Adrenal gland (tissue), 12 donors: ENCODE data around the gene NOS1. TPM values are rescaled to one million over a fixed set of nuclear protein-coding genes. Genes with fewer than 3 reads are reported as not detected.

Experiments used
- DNase-seq, 7 donors: peaks; one replicate each; pipeline ENCODE4 v3.0.0-alpha.2; 2019 to 2020
- H3K27ac ChIP-seq, 5 donors: fragments of 200-600 bp; sonication (generic) in 4 of 5; 1 replicate in 3 of 5; 2 replicates in 2 of 5; pipeline versions ENCODE4 v1.5.1 to v1.8.0; 2016 to 2020; ENCODE audit warnings: mild to moderate bottlenecking in 1 of 5
- H3K27me3 ChIP-seq: fragments of 200-600 bp; 2 replicates; pipeline ENCODE4 v1.8.0; 2021
- H3K36me3 ChIP-seq, 2 donors: fragments of 200-600 bp; replicated peaks in 1 of 2; 1 replicate in 1 of 2; 2 replicates in 1 of 2; pipeline versions ENCODE4 v1.5.1 to v1.8.0; 2018 to 2022
- H3K4me1 ChIP-seq, 2 donors: fragments of 200-600 bp; replicated peaks in 1 of 2; 1 replicate in 1 of 2; 2 replicates in 1 of 2; pipeline versions ENCODE4 v1.5.1 to v1.8.0; 2018 to 2021
- H3K4me3 ChIP-seq, 4 donors: fragments of 200-600 bp; sonication (generic) in 3 of 4; one replicate each; pipeline ENCODE4 v1.5.1; 2016 to 2018
- H3K9me3 ChIP-seq, 3 donors: fragments of 200-600 bp; sonication (generic) in 1 of 3; replicated peaks in 1 of 3; 1 replicate in 2 of 3; 2 replicates in 1 of 3; pipeline versions ENCODE4 v1.5.1 to v1.8.0; 2016 to 2021
- CTCF ChIP-seq, 6 experiments: fragments of 450-650 bp in 4 of 6; fragments of 200-600 bp in 2 of 6; sonication (generic) in 1 of 6; IDR thresholded peaks; 1 replicate in 5 of 6; 2 replicates in 1 of 6; pipeline versions ENCODE4 v1.5.1 to v1.8.0; 2016 to 2021; ENCODE audit warnings: antibody characterized with exemption in 6 of 6, mild to moderate bottlenecking in 2 of 6, moderate library complexity in 1 of 6
- POLR2A ChIP-seq, 2 donors: fragments of 450-650 bp; IDR thresholded peaks; one replicate each; pipeline ENCODE4 v1.6.1; 2017; ENCODE audit warnings: antibody characterized with exemption in 2 of 2, mild to moderate bottlenecking in 2 of 2, moderate library complexity in 1 of 2
- WGBS, 4 donors: extraction: QIAGEN DNeasy Blood & Tissue Kit in 2 of 4; methylation state at CpG; one replicate each; pipeline versions ENCODE4 v1.1.5 to v1.1.7; 2013 to 2017; 5-methylcytosine and 5-hydroxymethylcytosine counted together
- intact Hi-C, 2 donors: fragments of 100-400 bp; cut with DNase I; formaldehyde crosslinking; loops; one replicate each; pipeline versions ENCODE4 v1.14.1 to v1.15.0; 2022 to 2023
- polyA plus RNA-seq, 3 donors: library from polyadenylated mRNA; stranded (reverse); fragments of 200-250 nt in 2 of 3; fragments of 350-450 nt in 1 of 3; fragmentation: Illumina TruSeq in 1 of 3; extraction: RNeasy Lipid Tissue Mini Kit (QIAGEN cat#74804) in 1 of 3; gene quantifications; one replicate each; pipeline ENCODE4 v1.2.3, GENCODE V29; 2013 to 2014
- total RNA-seq, 9 donors: library from RNA; depleted of rRNA in 4 of 9; stranded (reverse); fragments of >200 nt in 4 of 9; fragments of 120-200 nt in 1 of 9; fragmentation: NEBNext Ultra II Directional in 1 of 9; extraction: Animal tissue kit (Norgen Biotek cat#: 25700) in 1 of 9; gene quantifications; one replicate each; pipeline versions ENCODE4 v1.1.0 to v1.2.4, GENCODE V29; 2013 to 2023
- donor health status: healthy with polysubstance abuse.
- donor health status: Bipolar disorder and iron deficiency.
- donor health status: DM: yes; HTN: yes; CAD: no.
- donor health status: DM: no; HTN: no; CAD: no.
- donor health status: DM: no; HTN: no; CAD: no.
- donor health status: DM: yes; HTN: yes; CAD: no.

Gene NOS1
- total and polyA plus RNA-seq, 12 donors = under 0.01 to 0.26 (median 0.07) TPM; not detected in 2

- TF ChIP-seq CTCF (IDR thresholded peaks at IDR 0.05) = no peak
- TF ChIP-seq POLR2A (IDR thresholded peaks at IDR 0.05) = no peak
- peaks cover 46% of the 10 kb centered on the region for H3K27me3 ChIP-seq
- no peaks in the 10 kb centered on the region for H3K4me1 ChIP-seq
- H3K27ac ChIP-seq = no peak overlapping the region
- H3K4me3 ChIP-seq = no peak overlapping the region
- DNase-seq = no peak
- intact Hi-C loops = loop anchor here (10.0 kb wide), 2 partner anchors 148 to 472 kb away; no protein-coding TSS in a partner anchor
- 30 to 37% (median 34%) methylated on average over 10 of the region's 10 CpGs for WGBS, 4 donors
- no peaks in the 10 kb centered on the region for H3K36me3 ChIP-seq
- H3K9me3 ChIP-seq = no peaks in the 10 kb centered on the region
These were observed 1.7 kb upstream of the NOS1 start for GRCh38 chr12:117363056-117363662.

- Histone ChIP-seq H3K4me3 (no peak overlapping the region), H3K27ac (no peak overlapping the region), H3K9me3 (no peaks in the 10 kb centered on the region), H3K4me1 (no peaks in the 10 kb centered on the region), H3K36me3 (no peaks in the 10 kb centered on the region), H3K27me3 (peaks cover 52% of the 10 kb centered on the region)
- TF ChIP-seq CTCF (IDR thresholded peaks at IDR 0.05) (no peak), POLR2A (IDR thresholded peaks at IDR 0.05) (no peak)
- DNase-seq = no peak
- intact Hi-C loops = loop anchor here (10.0 kb wide), 2 partner anchors 148 to 472 kb away; no protein-coding TSS in a partner anchor
- 64 to 72% (median 68%) methylated on average over 12 of the region's 12 CpGs for WGBS, 4 donors
These were observed 965 bp upstream of the NOS1 start for GRCh38 chr12:117362391-117362790.

- Histone ChIP-seq H3K27ac (no peak overlapping the region), H3K4me1 (no peaks in the 10 kb centered on the region), H3K36me3 (no peaks in the 10 kb centered on the region), H3K4me3 (no peak overlapping the region), H3K27me3 (peaks cover 55% of the 10 kb centered on the region), H3K9me3 (no peaks in the 10 kb centered on the region)
- intact Hi-C loops = loop anchor here (10.0 kb wide), 2 partner anchors 147 to 473 kb away; no protein-coding TSS in a partner anchor
- 9 to 51% (median 46%) methylated on average over 1 to 4 of the region's 4 CpGs for WGBS, 4 donors
- TF ChIP-seq CTCF (IDR thresholded peaks at IDR 0.05) = no peak
- no peak for TF ChIP-seq POLR2A (IDR thresholded peaks at IDR 0.05)
- DNase-seq = no peak
These were observed 479 bp upstream of the NOS1 start for GRCh38 chr12:117361905-117362304.

- no peaks in the 10 kb centered on the region for H3K9me3 ChIP-seq
- WGBS, 4 donors = 0 to 3% (median 1%) methylated on average over 6 to 91 of the region's 91 CpGs
- DNase-seq = no peak
- no peak overlapping the region for H3K4me3 ChIP-seq
- intact Hi-C loops = loop anchor here (10.0 kb wide), 2 partner anchors 146 to 474 kb away; no protein-coding TSS in a partner anchor
- H3K27me3 ChIP-seq = peaks cover 56% of the 10 kb centered on the region
- TF ChIP-seq POLR2A (IDR thresholded peaks at IDR 0.05) = no peak
- no peak for TF ChIP-seq CTCF (IDR thresholded peaks at IDR 0.05)
- H3K4me1 ChIP-seq = no peaks in the 10 kb centered on the region
- H3K36me3 ChIP-seq = no peaks in the 10 kb centered on the region
- H3K27ac ChIP-seq = no peak overlapping the region
These were observed 677 bp downstream of the NOS1 start for GRCh38 chr12:117360551-117361346.
